Astrocyte of the cerebellum (primary cell): ENCODE results near the gene ERRFI1.

ENCODE experiments used
- DNase-seq: peaks from one replicate; pipeline ENCODE4 v3.0.0-alpha.2; 2011; ENCODE audit warnings: low read depth
- H3K4me3 ChIP-seq: 2 replicates; pipeline ENCODE4 v1.5.1; 2011; ENCODE audit warnings: mild to moderate bottlenecking, low read depth, low read length, moderate library complexity
- in situ Hi-C: cut with HindIII; loops from 2 replicates; pipeline ENCODE4 v1.10.0; 2017; ENCODE audit warnings: low sequenced_read_pairs
- TF ChIP-seq, protein P1 (sequence below): IDR thresholded peaks from 2 replicates; pipeline ENCODE4 v1.5.1; 2012; ENCODE audit warnings: low read length, low read depth, moderate library complexity, mild to moderate bottlenecking; ENCODE audit errors: missing control alignments

Gene ERRFI1

GRCh38 chr1:8042134-8042533 is 16.0 kb upstream of the ERRFI1 start:
- TF ChIP-seq, protein P1, sequence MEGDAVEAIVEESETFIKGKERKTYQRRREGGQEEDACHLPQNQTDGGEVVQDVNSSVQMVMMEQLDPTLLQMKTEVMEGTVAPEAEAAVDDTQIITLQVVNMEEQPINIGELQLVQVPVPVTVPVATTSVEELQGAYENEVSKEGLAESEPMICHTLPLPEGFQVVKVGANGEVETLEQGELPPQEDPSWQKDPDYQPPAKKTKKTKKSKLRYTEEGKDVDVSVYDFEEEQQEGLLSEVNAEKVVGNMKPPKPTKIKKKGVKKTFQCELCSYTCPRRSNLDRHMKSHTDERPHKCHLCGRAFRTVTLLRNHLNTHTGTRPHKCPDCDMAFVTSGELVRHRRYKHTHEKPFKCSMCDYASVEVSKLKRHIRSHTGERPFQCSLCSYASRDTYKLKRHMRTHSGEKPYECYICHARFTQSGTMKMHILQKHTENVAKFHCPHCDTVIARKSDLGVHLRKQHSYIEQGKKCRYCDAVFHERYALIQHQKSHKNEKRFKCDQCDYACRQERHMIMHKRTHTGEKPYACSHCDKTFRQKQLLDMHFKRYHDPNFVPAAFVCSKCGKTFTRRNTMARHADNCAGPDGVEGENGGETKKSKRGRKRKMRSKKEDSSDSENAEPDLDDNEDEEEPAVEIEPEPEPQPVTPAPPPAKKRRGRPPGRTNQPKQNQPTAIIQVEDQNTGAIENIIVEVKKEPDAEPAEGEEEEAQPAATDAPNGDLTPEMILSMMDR, result no peak
- in situ Hi-C loops, result loop anchor here (5.0 kb wide), 1 partner anchor 45 kb away; no protein-coding TSS in a partner anchor
- H3K4me3 ChIP-seq, result no peak overlapping the region
- no peak for DNase-seq

GRCh38 chr1:8040586-8040985 is 14.5 kb upstream of the ERRFI1 start:
- H3K4me3 ChIP-seq, result no peak overlapping the region
- TF ChIP-seq, protein P1, result no peak
- DNase-seq, result peak; percentile 95
- in situ Hi-C loops, result loop anchor here (5.0 kb wide), 1 partner anchor 47 kb away; no protein-coding TSS in a partner anchor

DNA sequence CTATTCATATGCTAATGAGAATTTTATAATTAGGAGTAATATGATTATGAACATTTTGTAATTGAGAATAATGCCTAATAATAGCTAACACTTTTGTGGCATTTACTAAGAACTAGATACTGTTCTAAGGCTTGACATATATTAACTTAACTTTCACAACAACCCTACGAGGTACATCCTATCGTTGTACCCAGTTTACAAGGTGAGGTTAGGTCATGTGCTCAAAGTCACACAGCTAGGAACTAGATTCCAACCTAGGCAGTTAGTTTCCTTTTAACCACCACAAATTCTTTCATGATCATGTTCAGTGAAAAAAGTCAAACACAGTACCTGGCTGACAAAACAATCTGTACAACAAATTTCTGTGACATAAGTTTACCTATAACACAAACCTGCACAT is 13.0 kb upstream of the ERRFI1 start:
- TF ChIP-seq, protein P1, result no peak
- DNase-seq, result no peak
- no peak overlapping the region for H3K4me3 ChIP-seq
- in situ Hi-C loops, result loop anchor here (5.0 kb wide), 1 partner anchor 168 kb away; no protein-coding TSS in a partner anchor

GRCh38 chr1:8035289-8035688 is 9.2 kb upstream of the ERRFI1 start:
- no peak overlapping the region for H3K4me3 ChIP-seq
- DNase-seq, result no peak
- TF ChIP-seq, protein P1, result no peak
- in situ Hi-C loops, result loop anchor here (5.0 kb wide), 1 partner anchor 172 kb away; no protein-coding TSS in a partner anchor

- no peak overlapping the region for H3K4me3 ChIP-seq
- in situ Hi-C loops, result no loop called here
- TF ChIP-seq, protein P1, result no peak
- no peak for DNase-seq
These were observed 7.2 kb upstream of the ERRFI1 start for GRCh38 chr1:8033322-8033721.

GRCh38 chr1:8032366-8032910 is 6.3 kb upstream of the ERRFI1 start:
- H3K4me3 ChIP-seq, result no peak overlapping the region
- DNase-seq, result no peak
- TF ChIP-seq, protein P1, result no peak
- in situ Hi-C loops, result no loop called here
